HG03039 (cell line): Measurements from ENCODE around the gene PTPRN2.
"Not testable (repeated sequence)": the region's sequence is repeated elsewhere in the genome, so short reads cannot be mapped to it uniquely, and the experiment has no call there.

ENCODE experiments used
- ATAC-seq: cut with Tn5 transposase; IDR thresholded peaks from one replicate; pipeline ENCODE4 v1.9.1; 2021; ENCODE audit warnings: mild to moderate bottlenecking, moderate library complexity; ENCODE audit not compliant: unreplicated experiment

PTPRN2 gene

GRCh38 chr7:158409120-158409519 is 178.5 kb downstream of the PTPRN2 start:
- ATAC-seq, result no peak

- no peak for ATAC-seq
Observed at GRCh38 chr7:158408318-158408920, 179.2 kb downstream of the PTPRN2 start.

DNA sequence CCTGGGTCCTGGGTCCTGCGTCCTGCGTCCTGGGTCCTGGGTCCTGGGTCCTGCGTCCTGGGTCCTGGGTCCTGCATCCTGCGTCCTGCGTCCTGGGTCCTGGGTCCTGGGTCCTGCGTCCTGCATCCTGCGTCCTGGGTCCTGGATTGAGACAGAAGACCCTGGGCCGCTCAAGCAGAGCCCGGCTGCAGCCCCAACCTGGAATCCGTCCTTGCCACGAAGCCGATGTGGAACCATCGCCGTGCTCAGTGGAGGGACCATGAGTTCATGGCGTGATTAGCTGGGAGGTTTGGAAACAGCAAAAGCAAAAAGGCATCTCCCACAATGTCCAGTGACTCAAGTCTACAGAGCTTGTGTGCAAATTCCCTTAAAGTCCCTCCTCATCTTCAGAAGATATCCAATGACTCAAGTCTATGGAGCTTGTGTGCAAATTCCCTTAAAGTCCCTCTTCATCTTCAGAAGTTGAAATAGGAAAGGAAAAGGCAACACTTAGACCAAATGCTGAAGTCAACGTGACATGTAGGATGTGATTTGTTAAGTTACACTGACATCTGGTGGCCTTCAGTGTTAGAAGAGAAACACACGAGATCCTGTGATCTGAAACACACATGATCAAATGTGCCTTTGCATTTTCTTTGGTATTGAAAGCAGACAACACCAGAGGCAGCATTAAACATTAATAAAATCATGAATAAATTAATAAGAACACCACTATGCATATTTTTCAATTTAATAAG is 179.9 kb downstream of the PTPRN2 start:
- ATAC-seq, result no peak

GRCh38 chr7:158406801-158407200 is 180.8 kb downstream of the PTPRN2 start:
- no peak for ATAC-seq

GRCh38 chr7:158406364-158406763 is 181.3 kb downstream of the PTPRN2 start:
- no peak for ATAC-seq

DNA sequence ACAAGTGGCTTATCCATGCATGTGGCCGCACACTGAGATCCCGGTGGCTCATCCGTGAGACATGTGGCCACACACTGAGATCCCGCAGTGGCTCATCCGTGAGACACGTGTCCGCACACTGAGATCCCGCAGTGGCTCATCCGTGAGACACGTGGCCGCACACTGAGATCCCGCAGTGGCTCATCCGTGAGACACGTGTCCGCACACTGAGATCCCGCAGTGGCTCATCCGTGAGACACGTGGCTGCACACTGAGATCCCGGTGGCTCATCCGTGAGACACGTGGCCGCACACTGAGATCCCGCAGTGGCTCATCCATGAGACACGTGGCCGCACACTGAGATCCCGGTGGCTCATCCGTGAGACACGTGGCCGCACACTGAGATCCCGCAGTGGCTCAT is 181.9 kb downstream of the PTPRN2 start:
- not testable (repeated sequence) for ATAC-seq

DNA sequence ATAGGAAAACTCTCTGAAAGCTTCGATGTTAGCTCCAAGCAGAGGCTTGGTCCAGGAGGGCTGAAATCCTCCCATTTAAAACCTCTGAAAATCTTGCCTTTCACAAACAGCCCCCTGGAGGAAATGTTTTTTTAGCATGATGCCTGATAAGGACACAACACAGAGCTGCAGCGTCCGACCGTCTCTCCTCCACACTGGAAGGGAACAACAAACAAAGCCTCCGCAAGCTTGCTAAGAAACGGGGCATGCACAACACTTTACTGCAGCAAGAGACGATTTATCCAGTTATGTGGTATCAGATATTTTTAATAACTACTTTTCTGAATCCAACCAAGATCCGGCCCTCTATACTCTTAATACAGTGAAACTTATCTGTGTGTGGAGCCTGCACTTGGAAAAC is 182.3 kb downstream of the PTPRN2 start:
- no peak for ATAC-seq

GRCh38 chr7:158404031-158404761 is 183.4 kb downstream of the PTPRN2 start:
- no peak for ATAC-seq

DNA sequence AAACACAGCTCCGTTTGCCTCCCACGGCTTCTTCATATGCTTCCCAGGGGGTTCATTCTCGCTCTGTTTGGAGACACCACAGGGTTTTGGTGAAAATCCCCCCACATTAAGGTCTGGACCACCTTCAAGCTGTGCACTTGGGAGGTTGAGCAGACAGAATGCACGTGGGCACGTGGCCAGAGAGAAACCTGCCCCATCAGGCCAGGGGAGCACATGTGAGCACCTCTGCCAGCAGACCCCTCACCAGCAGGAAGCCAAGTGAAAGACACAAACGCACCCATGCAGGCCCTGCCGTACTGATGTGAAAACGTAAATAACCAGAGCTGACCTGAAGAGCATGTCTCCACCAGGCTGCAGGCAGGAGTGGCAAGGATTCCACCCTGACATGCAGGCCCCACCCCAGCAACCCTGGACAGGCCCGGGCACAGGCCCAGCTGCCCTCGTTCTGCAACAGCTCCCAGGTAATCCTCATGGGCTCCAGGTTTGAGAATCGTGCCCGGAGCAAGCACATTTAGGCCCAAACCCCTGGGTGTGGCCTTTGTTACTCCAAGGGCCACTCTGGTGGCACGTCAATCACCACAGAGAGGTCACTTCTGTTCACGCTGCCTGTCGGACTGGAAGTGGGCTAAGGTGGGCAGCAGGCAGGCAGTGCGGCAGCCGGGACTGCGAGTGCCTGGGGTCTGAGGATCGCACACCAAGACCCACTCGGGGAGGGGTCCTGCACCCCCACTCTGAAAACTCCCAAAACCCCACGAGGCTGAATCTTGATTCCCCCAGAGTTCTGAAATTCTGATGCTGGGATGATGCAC is 184.4 kb downstream of the PTPRN2 start:
- no peak for ATAC-seq

GRCh38 chr7:158402471-158402870 is 185.2 kb downstream of the PTPRN2 start:
- ATAC-seq, result no peak

DNA sequence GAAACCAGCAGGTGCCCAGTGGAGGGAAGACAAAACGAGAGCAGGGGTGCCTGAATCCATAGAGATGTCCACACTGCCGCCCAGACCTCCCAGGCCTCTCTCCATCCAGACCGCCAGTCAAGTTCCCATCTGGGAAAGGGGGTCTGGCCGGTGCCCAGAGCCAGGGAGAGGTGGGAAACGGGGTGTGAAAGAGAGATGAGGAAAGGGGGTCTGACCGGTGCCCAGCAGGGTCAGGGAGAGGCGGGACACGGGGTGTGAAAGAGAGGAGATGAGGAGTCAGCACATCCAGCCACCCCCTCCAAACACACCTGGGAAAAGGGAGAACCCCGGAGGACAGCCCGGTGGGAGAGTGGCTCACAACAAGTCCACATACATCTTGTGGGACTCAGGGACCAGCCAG is 185.8 kb downstream of the PTPRN2 start:
- no peak for ATAC-seq

GRCh38 chr7:158401295-158401694 is 186.3 kb downstream of the PTPRN2 start:
- ATAC-seq, result no peak

GRCh38 chr7:158400601-158401225 is 186.9 kb downstream of the PTPRN2 start:
- no peak for ATAC-seq

DNA sequence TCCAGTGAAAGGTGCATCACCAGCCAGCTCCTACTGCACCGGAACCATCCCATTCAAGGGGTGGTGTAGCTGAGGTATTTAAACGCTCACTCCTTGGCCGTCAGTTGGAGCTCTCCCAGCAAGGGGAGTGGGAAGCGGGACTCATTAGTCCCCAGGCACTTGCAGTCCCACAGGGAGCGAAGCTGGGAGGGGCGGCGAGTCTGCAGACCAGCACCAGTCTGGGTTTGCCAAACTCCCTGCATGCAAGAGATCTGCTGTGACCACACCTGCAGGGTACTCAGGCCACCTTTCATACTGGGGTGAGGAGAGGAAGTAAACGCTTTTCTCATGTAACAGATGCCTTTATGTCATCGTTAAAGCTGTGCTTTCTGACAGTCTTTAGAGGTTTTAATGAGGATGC is 187.9 kb downstream of the PTPRN2 start:
- ATAC-seq, result no peak

DNA sequence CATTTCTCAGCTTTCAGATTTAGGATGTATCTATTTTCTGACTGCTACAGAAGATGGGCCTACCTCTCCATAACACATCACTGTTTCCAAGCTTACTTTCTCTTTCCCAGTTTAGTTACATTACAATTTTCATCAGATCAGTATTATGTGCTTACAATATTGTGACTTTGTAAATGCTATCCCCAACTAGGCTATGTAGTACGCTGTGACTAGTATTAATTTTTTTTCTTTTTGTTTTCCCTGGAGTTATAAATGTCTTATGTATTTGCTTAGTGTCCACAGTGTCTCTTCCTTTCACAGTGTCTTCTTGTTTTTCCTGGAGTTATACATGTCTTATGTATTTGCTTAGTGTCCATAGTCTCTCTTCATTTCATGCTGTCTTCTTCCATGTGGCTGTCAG is 188.9 kb downstream of the PTPRN2 start:
- no peak for ATAC-seq

GRCh38 chr7:158397885-158398284 is 189.7 kb downstream of the PTPRN2 start:
- no peak for ATAC-seq

DNA sequence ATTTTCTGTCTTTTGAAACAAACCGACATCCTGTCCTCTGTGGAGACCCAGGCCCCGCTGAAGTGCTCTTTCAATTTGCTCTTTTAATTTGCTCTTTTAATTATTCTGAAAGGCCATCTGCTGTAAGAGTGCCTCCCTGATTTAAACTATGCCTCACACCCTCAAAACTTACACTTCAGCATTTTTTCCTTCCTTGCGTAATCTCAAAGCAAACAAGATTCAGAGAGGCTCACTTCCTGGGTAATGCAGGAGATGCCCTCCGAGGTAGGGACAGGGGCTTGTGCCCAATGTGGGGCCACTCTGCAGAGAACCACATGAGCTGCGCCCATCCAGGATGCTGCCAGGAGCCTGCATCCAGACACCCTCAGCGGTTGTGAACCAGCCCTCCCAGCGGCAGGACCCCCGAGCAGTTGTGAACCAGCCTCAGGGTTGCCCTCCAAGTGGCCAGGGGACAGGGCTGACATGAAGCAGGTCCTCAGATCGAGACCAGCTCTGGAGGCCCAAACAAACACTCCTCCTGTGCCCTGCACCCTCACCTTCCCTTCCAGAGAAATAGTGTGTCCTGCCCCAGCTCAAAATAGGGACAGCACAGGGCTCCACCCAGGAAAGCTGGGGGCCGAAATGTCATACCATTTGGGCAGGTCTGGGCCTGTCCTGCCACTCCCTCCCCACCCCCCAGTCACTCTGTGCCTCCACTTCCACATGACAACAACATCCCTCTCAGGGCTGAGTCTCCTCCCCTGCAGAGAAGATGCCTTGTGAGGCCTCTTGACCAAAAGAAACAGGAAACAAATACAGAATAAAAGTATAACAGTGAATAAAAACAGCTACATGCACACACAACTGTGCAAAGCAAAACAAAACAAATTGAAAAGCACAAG is 190.4 kb downstream of the PTPRN2 start:
- no peak for ATAC-seq

DNA sequence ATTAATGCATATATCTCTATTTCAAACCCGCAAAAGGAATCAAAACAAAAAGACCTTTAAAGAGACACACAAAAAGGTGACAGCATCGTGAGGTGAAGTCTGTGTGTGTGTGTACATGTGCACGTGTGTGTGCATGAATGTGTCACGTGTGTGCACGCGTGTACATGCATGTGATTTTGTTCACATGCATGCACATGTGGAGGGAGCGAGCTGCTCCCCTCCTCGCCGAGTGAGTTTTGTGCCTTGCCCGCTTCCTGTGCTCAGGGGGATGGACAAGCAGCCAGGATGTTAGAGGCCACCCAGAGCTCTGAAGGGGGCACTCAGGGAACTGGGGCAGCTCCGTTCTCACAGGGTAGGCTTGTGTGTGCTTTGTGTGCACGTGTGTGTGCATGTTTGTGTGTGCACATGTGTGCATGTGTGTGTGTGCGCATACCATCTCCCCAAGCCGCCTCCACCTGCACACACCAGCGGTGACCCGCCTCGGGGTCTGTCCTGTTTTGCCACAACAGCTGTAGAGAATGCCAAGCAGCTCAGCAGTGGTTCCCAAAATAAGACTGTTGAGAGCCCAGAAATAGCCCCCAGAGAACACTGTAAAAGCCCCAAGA is 191.2 kb downstream of the PTPRN2 start:
- ATAC-seq, result no peak

DNA sequence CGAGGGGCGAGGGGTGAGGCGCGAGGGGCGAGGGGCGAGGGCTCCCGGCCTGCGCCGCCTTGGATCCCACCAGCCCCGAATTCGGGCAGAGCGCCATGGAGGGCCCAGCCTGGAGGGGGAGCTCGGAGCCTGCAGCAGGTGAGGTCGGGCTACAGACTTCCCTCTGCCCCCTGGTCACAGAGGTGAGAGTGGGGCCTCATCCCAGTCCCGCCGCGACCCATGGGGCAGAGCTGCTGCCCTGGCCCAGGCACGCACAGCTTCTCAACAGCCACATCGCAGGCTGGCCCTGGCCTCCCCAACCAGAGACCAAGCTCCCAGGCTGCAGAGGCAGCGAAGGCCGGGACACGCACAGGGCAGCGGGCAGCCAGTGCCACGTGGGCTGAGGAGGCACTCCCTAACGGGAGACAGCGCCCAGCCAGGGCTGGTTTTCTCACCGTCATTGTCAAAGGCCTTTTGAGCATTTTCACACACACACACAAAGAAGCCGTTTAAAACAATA is 191.8 kb downstream of the PTPRN2 start:
- ATAC-seq, result no peak
